Stimulated activated CD8-positive, alpha-beta memory T cell treated with anti-CD3 and anti-CD28 coated beads, Interleukin-12 subunit alpha, Interleukin-12 subunit beta, amount 100 ng/mL, for 1 hour (primary cell): ENCODE data around the gene ERFL.
"Not testable (repeated sequence)": the region's sequence is repeated elsewhere in the genome, so short reads cannot be mapped to it uniquely, and the experiment has no call there.

Experiments
- DNase-seq: peaks from one replicate; pipeline ENCODE4 v3.0.0-alpha.2; 2020; ENCODE audit warnings: low read depth

The ERFL gene

GRCh38 chr19:41926763-41927496 is 1.3 kb downstream of the ERFL start:
- no peak for DNase-seq

- DNase-seq = no peak
Observed at GRCh38 chr19:41926028-41926762, 2.1 kb downstream of the ERFL start.

- no peak for DNase-seq
Observed at GRCh38 chr19:41925208-41926003, 2.8 kb downstream of the ERFL start.

- no peak for DNase-seq
Observed at GRCh38 chr19:41924151-41925145, 3.8 kb downstream of the ERFL start.

GRCh38 chr19:41923045-41923788 is 5.0 kb downstream of the ERFL start:
- DNase-seq = no peak

- no peak for DNase-seq
Observed at GRCh38 chr19:41922585-41922984, 5.7 kb downstream of the ERFL start.

GRCh38 chr19:41921577-41922576 is 6.4 kb downstream of the ERFL start:
- no peak for DNase-seq

- no peak for DNase-seq
Observed at GRCh38 chr19:41920882-41921576, 7.2 kb downstream of the ERFL start.

GRCh38 chr19:41919948-41920712 is 8.1 kb downstream of the ERFL start:
- no peak for DNase-seq

GRCh38 chr19:41918653-41919244 is 9.5 kb downstream of the ERFL start:
- no peak for DNase-seq

GRCh38 chr19:41918095-41918494 is 10.2 kb downstream of the ERFL start:
- DNase-seq = no peak

- no peak for DNase-seq
Observed at GRCh38 chr19:41917676-41918075, 10.6 kb downstream of the ERFL start.

- DNase-seq = no peak
Observed at GRCh38 chr19:41915776-41916414, 12.4 kb downstream of the ERFL start.

- no peak for DNase-seq
Observed at GRCh38 chr19:41915021-41915775, 13.1 kb downstream of the ERFL start.

GRCh38 chr19:41914424-41914834 is 13.8 kb downstream of the ERFL start:
- not testable (repeated sequence) for DNase-seq
